A172 (cell line): ENCODE measurements around the gene CYSTM1. TPM values are rescaled to one million over a fixed set of nuclear protein-coding genes. Genes with fewer than 3 reads are reported as not detected.

ENCODE experiments used
- DNase-seq: peaks from one replicate; pipeline ENCODE4 v3.0.0-alpha.2; 2015; ENCODE audit warnings: low spot score
- total RNA-seq: library from RNA; depleted of rRNA; stranded (reverse); fragments of >200 nt; shearing (Covaris generic); gene quantifications from 2 replicates; pipeline ENCODE4 v1.2.3, GENCODE V29; 2014

The CYSTM1 gene
- total RNA-seq, 1 experiment from 2014 or later, result 48.4 TPM

- no peak for DNase-seq
Measured at GRCh38 chr5:140207250-140207964, 32.4 kb downstream of the CYSTM1 start.

- DNase-seq, result no peak
Measured at GRCh38 chr5:140208065-140208464, 33.1 kb downstream of the CYSTM1 start.

GRCh38 chr5:140213370-140213983 lies 38.5 kb downstream of the CYSTM1 start:
- no peak for DNase-seq

- peak; percentile 87 for DNase-seq
Measured at GRCh38 chr5:140214831-140215230, 39.8 kb downstream of the CYSTM1 start.

GRCh38 chr5:140215276-140215675 lies 40.3 kb downstream of the CYSTM1 start:
- no peak for DNase-seq

GRCh38 chr5:140216478-140217074 lies 41.6 kb downstream of the CYSTM1 start:
- DNase-seq, result no peak

GRCh38 chr5:140217299-140218026 lies 42.5 kb downstream of the CYSTM1 start:
- no peak for DNase-seq

- no peak for DNase-seq
Measured at GRCh38 chr5:140219068-140219991, 44.3 kb downstream of the CYSTM1 start.

GRCh38 chr5:140220032-140220697 lies 45.2 kb downstream of the CYSTM1 start:
- DNase-seq, result peak; percentile 60

- DNase-seq, result no peak
Measured at GRCh38 chr5:140220698-140221064, 45.7 kb downstream of the CYSTM1 start.

- DNase-seq, result peak; percentile 80
Measured at GRCh38 chr5:140221697-140222223, 46.8 kb downstream of the CYSTM1 start.

GRCh38 chr5:140222416-140222815 lies 47.4 kb downstream of the CYSTM1 start:
- no peak for DNase-seq

GRCh38 chr5:140223567-140223966 lies 48.6 kb downstream of the CYSTM1 start:
- no peak for DNase-seq

GRCh38 chr5:140224658-140225057 lies 49.7 kb downstream of the CYSTM1 start:
- peak; percentile 38 for DNase-seq

- no peak for DNase-seq
Measured at GRCh38 chr5:140225396-140225795, 50.4 kb downstream of the CYSTM1 start.

GRCh38 chr5:140227046-140227445 lies 52.1 kb downstream of the CYSTM1 start:
- no peak for DNase-seq

- no peak for DNase-seq
Measured at GRCh38 chr5:140228364-140228837, 53.4 kb downstream of the CYSTM1 start.

- no peak for DNase-seq
Measured at GRCh38 chr5:140230373-140230772, 55.4 kb downstream of the CYSTM1 start.

GRCh38 chr5:140232731-140233130 lies 57.7 kb downstream of the CYSTM1 start:
- DNase-seq, result no peak

- DNase-seq, result no peak
Measured at GRCh38 chr5:140234377-140234989, 59.5 kb downstream of the CYSTM1 start.
